ENCODE data around the gene SDK1. TPM values are rescaled to one million over a fixed set of nuclear protein-coding genes. Genes with fewer than 3 reads are reported as not detected.

Gene SDK1
- total RNA-seq, 1 experiment from 2014 or later = 5.1 TPM

- DNase-seq (ENCODE audit: low spot score) = no peak
These were observed 801.3 kb downstream of the SDK1 start for GRCh38 chr7:4102231-4102841.

DNA sequence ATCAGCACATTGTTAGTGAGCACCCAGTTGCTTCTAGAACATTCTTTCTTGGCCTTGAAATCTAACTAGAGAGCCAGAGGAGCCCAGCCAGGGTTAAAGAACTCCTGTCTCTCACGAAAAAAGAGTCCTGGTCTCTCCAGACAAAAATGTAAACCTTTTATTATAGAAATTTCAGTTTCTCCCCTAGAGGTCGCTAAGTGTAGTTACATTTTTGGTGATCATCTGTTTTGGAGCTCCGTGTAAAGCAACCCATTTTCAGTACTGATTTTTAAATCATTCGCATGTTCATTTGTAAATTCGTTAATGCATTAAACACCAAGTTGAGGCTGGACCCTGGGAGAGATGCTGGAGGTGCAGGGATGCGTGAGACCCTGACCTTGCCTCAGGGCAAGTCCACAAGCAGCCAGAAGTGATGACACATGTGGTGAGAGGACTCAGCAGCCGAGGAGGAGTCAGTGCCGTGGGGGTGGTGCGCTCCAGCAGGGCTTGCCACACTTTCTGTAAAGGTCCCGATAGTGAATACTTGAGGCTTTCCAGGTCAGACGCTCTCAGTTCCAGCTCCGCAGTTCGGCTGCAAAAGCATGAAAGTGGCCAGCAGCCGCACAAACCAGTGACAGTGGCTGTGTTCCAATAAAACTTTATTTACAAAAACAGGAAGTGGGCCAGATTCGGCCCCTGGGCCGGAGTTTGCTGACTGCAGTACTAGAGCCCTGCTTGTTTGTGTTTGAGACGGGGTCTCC is 802.5 kb downstream of the SDK1 start:
- peak; percentile 57 for DNase-seq (ENCODE audit: low spot score)

GRCh38 chr7:4107839-4108238 is 806.8 kb downstream of the SDK1 start:
- no peak for DNase-seq (ENCODE audit: low spot score)

GRCh38 chr7:4108951-4109350 is 807.9 kb downstream of the SDK1 start:
- no peak for DNase-seq (ENCODE audit: low spot score)

DNA sequence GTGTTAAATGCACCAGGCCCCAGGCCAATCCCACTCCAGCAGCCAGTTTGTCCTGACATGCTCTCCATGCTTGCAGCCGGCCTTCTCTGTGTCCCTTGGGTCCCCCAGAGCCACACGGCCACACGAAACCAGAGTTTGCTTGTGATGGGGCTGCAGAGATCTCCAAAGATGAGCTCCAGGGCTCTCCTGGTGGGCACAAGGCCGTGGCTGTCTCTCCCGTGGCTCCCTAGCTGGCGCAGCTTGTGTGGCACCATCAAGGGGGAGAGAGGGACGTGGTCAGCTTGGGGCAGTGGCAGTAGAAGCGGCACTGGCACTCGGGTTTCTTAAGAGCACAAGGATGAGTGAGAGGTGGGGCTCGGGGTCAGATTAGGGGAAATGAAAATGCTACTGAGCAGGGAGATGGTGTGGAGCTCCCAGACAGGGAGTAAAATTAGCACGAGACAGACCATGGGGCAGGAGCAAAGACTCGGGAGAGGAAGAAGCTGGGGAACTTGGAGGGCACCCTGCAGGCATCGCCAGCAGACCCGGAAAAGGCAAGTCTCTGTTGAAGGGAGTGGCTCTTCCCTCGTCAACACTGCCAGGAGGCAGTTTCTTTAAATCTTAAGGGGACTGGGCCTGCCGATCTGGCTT is 808.5 kb downstream of the SDK1 start:
- no peak for DNase-seq (ENCODE audit: low spot score)

GRCh38 chr7:4110438-4110837 is 809.4 kb downstream of the SDK1 start:
- DNase-seq (ENCODE audit: low spot score) = no peak

GRCh38 chr7:4111166-4111565 is 810.1 kb downstream of the SDK1 start:
- no peak for DNase-seq (ENCODE audit: low spot score)

- no peak for DNase-seq (ENCODE audit: low spot score)
These were observed 812.2 kb downstream of the SDK1 start for GRCh38 chr7:4113271-4113670.

DNA sequence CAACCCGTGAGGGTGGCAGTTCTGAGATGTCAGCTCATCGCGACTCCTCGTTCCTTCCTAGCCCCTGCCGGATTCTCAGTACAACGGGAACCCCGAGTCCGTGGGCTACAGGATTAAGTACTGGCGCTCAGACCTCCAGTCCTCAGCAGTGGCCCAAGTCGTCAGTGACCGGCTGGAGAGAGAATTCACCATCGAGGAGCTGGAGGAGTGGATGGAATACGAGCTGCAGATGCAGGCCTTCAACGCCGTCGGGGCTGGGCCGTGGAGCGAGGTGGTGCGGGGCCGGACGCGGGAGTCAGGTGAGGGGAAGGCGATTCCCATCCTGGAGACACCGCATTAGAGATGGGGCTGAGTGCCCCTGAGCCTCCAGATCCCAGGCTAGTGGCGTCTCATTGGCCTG is 812.9 kb downstream of the SDK1 start:
- DNase-seq (ENCODE audit: low spot score) = no peak

- DNase-seq (ENCODE audit: low spot score) = no peak
These were observed 814.4 kb downstream of the SDK1 start for GRCh38 chr7:4115442-4115841.

DNA sequence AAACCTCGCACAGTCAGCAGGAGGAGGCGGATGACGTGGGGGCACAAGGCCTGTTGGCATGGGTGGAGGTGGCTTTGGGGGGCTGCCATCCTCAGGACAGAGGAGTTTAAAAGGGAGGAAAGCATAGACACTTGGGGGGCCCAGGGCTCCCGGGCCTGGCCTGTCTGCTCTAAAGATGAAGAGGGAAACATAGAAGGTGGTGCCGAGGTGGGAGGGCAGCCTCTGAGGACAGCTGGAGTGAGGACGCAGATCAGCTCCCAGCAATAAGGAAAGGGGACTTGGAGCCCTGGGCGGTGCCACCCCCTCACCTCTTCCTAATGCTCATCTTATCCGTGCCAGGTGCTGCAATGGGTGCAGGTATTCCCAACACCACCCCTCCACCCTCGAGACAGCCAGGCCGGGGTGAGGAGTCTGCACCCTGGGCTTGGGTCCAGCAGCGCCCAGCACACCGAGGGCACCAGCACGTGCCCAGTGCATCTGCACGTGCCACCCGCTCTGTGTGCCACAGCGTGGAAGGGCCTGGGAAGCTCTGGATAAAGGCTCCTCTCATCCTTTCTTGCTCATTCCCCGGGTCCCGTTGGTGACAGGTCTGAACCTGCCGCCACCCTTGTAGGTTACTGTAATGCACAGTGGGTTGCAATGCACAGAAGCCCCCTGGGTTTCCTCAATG is 815.0 kb downstream of the SDK1 start:
- no peak for DNase-seq (ENCODE audit: low spot score)

DNA sequence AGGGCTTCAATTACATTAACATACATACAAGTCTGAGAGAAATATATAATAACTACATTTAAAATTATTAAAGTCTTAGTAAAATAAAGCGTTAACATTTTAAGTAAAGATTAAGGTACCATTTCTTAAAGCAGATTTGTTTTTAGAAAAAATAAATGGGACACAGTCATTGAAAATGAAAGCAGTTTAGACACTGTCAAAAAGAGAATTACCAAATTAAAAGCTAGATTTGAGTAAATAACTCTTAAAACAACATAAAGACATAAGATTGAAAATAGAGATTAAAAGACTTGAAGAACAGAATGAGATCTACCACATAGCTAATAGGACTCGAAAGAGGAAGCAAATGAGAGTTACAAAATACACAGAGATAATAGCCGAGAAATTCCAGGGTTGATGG is 818.8 kb downstream of the SDK1 start:
- DNase-seq (ENCODE audit: low spot score) = no peak

DNA sequence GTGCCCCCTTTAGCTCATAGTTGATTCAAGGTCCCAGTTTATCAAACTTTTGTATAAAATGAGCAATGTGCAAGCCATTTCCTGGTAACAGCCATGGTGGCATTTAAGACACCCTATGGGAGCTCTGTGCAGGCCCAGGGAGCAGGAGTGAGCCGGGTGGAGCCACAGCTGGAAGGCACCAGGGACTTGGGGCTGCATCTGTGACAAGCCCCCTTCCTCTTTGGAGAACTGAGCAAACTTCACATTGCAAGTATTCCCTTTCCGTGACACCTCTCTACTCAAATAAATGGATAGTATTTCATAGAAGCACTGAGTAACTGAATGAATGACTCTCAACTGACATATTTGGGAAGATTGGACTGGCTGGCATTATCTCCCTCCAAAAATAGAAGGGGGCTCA is 822.3 kb downstream of the SDK1 start:
- DNase-seq (ENCODE audit: low spot score) = no peak

- DNase-seq (ENCODE audit: low spot score) = peak; percentile 76
These were observed 822.8 kb downstream of the SDK1 start for GRCh38 chr7:4123823-4124222.

DNA sequence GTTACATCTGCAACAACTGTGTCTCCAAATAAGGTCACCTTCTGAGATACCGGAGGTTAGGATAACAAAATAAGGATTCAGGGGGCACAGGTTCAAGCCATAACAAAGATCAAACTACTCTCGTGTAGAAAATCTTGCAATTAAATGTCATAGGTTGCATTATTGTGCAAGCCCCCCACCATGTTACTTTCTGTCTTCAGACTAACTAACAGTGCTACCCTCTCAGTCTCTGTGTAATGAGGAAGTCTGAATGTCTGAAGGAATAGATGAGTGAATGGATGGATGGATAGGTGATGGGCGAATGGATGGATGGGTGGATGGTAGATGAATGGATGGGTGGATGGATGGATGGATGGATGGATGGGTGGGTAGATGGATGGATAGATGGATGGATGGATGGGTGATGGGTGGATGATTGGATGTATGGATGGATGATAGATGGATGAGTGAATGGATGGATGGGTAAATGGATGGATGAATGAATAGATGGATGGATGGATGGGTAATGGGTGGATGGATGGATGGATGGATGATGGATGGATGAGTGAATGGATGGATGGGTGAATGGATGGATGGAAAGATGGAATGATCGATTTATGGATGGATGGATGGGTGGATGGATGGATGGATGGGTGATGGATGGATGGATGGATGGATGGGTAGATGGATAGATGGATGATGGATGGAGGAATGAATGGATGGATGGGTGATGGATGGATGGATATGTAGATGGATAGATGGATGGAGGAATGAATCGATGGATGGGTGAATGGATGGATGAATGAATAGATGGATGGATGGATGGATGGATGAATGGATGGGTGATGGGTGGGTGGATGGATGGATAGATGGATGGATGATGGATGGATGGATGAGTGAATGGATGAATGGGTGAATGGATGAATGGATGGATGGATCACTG is 823.8 kb downstream of the SDK1 start:
- DNase-seq (ENCODE audit: low spot score) = no peak

- DNase-seq (ENCODE audit: low spot score) = no peak
These were observed 827.0 kb downstream of the SDK1 start for GRCh38 chr7:4127909-4128560.

- DNase-seq (ENCODE audit: low spot score) = no peak
These were observed 828.5 kb downstream of the SDK1 start for GRCh38 chr7:4129481-4130122.

- DNase-seq (ENCODE audit: low spot score) = no peak
These were observed 830.0 kb downstream of the SDK1 start for GRCh38 chr7:4131063-4131462.

DNA sequence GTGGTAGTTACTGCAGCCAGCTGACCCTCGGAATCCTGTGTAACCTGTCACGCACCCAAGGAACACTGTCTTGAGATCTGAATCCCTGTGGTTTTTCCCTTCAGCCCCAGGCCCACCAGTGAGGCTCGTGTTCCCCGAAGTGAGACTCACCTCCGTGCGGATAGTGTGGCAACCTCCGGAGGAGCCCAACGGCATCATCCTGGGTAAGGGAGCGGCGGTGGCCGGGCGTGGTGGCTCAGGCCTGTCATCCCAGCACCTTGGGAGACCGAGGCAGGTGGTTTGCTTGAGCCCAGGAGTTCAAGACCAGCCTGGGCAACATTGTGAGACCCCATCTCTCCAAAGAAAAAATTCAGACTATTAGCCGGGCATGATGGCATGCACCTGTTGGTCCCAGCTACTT is 831.2 kb downstream of the SDK1 start:
- no peak for DNase-seq (ENCODE audit: low spot score)

DNA sequence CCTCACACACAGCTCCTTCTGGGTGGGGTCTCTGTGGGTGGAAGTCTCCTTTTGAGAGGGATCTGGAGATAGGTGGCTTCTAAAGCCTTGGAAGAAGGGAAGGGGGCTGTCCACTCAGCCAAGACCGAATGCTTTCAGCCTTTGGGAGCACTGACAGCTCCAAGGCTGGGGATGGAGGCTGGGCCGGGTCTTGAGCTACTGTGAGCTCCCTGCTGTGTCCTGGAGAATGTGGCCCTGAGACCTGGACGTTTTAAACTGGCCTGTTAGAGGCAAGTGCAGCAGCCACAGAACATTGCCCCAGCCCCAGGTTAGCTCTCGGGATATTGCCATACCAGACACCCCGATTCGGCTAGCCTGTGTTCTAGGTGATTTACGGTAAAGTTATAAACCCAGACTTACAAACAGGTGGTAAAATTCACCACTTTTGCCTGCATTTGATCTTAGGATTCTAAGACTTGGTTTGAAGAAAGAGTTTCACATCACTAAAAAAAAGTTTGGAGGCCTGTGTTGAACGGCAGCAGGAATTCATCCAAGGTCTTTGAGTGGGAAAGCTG is 832.5 kb downstream of the SDK1 start:
- DNase-seq (ENCODE audit: low spot score) = no peak

Measured in H4 (cell line).